ENCODE results near the gene S100A10. TPM values are rescaled to one million over a fixed set of nuclear protein-coding genes. Genes with fewer than 3 reads are reported as not detected.

S100A10 gene
- total RNA-seq, 1 donor from 2014 or later = 438 TPM

DNA sequence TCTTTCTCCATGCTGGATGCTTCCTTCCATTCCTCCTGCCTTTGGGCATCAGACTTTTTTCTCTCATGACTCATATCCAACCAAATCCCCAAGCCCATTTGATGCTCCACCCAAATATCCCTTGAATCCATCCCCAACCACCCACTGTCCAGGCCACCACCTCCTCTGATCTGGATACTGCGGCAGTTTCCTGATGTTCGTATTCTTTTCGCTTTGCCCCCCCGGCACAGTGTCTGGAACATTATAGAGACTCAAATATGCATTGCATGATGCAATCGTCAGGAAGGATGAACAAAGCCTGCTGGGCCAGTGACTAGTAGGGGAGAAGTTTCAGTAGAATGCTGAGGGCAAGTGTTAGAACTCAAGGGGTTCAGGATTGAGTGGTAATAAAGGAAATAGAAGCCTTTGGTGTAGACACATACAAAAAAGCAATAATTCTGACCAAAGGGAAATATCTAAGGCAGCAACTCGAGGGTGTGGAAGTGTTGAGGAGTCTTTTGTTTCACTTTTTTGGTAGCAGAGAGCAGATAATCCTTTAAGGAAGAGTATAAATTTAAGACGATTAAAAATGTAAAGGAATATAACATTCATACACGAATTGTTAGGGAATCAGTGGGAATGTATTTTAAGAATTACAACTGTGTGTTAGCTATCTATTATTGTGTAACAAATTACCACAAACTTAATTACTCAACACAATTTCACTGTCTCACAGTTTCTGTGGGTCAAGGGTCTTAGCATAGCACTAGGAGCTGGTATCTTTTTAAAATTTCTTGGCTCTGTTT, 35.7 kb upstream of the S100A10 start:
- no peak for DNase-seq (ENCODE audit: low spot score, unreplicated experiment)
- TF ChIP-seq, protein P1, sequence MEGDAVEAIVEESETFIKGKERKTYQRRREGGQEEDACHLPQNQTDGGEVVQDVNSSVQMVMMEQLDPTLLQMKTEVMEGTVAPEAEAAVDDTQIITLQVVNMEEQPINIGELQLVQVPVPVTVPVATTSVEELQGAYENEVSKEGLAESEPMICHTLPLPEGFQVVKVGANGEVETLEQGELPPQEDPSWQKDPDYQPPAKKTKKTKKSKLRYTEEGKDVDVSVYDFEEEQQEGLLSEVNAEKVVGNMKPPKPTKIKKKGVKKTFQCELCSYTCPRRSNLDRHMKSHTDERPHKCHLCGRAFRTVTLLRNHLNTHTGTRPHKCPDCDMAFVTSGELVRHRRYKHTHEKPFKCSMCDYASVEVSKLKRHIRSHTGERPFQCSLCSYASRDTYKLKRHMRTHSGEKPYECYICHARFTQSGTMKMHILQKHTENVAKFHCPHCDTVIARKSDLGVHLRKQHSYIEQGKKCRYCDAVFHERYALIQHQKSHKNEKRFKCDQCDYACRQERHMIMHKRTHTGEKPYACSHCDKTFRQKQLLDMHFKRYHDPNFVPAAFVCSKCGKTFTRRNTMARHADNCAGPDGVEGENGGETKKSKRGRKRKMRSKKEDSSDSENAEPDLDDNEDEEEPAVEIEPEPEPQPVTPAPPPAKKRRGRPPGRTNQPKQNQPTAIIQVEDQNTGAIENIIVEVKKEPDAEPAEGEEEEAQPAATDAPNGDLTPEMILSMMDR (IDR thresholded peaks at IDR 0.05; ENCODE audit: unreplicated experiment) = no peak
- Mint-ChIP-seq H3K4me3 (ENCODE audit: low read depth) (no peak overlapping the region), H3K27ac (peak overlapping the region; percentile 39), H3K27me3 (no peaks in the 10 kb centered on the region), H3K4me1 (ENCODE audit: low read depth) (peaks cover 10% of the 10 kb centered on the region), H3K9me3 (ENCODE audit: low read depth) (no peaks in the 10 kb centered on the region), H3K36me3 (ENCODE audit: insufficient read depth) (peaks cover 12% of the 10 kb centered on the region)

DNA sequence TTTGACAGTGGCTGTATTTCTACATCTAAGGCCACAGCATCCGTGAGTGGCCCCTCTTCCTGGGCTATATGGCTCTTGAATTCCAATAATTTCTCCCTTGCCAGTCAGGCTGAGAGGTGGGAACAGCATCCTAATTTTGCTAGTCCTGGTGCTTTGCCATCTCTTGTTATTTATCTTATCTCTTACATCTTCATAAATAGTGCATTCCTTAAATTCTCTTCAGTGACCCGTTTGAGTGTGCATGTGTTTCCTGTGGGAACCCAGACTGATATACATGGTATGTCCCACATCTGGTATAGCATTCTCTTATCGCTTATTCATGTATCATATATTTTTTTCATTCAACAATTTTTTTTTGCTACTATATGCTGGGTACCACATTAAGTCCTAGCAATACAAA, 33.2 kb upstream of the S100A10 start:
- Mint-ChIP-seq H3K4me3 (ENCODE audit: low read depth) (no peak overlapping the region), H3K27me3 (no peaks in the 10 kb centered on the region), H3K4me1 (ENCODE audit: low read depth) (peaks cover 19% of the 10 kb centered on the region), H3K36me3 (ENCODE audit: insufficient read depth) (peaks cover 7% of the 10 kb centered on the region), H3K27ac (no peak overlapping the region), H3K9me3 (ENCODE audit: low read depth) (no peaks in the 10 kb centered on the region)
- TF ChIP-seq, protein P1 (IDR thresholded peaks at IDR 0.05; ENCODE audit: unreplicated experiment) = no peak
- no peak for DNase-seq (ENCODE audit: low spot score, unreplicated experiment)

DNA sequence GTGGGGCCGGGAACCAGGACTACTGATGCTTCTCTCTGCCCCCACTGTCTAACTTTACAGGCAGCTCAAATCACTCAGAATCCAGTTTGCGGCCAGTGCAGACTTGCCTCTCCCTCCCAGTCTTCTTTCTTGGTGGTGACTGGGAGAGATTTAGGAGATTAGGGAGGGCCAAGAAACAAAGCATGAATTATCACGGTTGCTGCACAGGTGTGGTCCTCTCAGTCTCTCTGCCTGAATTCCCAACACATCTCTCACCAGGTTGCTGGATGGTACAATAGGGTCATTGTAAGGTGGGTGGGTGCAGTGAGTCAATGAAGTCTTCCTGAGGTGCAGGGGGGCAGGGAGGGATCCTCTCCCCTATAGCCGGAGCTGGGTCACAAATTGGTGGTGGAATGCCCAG, 30.6 kb upstream of the S100A10 start:
- TF ChIP-seq, protein P1 (IDR thresholded peaks at IDR 0.05; ENCODE audit: unreplicated experiment) = no peak
- Mint-ChIP-seq H3K4me3 (ENCODE audit: low read depth) (no peak overlapping the region), H3K4me1 (ENCODE audit: low read depth) (peaks cover 18% of the 10 kb centered on the region), H3K36me3 (ENCODE audit: insufficient read depth) (no peaks in the 10 kb centered on the region), H3K9me3 (ENCODE audit: low read depth) (no peaks in the 10 kb centered on the region), H3K27me3 (no peaks in the 10 kb centered on the region), H3K27ac (peak overlapping the region; percentile 38)
- no peak for DNase-seq (ENCODE audit: low spot score, unreplicated experiment)

DNA sequence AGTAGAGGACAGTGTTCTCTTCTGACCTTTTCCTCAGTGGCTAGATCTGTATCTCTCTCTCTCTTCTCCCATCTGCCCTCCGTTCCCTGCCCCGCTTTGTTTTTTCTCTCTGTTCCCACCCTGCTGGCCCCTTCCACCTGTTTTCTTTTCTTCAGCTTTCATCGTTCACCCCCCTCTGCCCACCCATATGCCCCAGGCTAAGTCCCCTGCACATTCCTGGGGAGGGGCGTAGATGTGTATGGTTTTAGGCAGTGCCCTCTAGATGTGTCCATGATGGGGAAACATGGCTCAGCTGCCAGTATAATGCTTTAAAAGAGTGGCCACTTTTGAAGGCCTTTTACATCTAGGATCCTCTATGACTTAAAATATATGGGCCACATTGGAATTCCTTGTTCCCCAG, 29.6 kb upstream of the S100A10 start:
- no peak overlapping the region for H3K4me3 Mint-ChIP-seq (ENCODE audit: low read depth)
- TF ChIP-seq, protein P1 (IDR thresholded peaks at IDR 0.05; ENCODE audit: unreplicated experiment) = no peak
- no peaks in the 10 kb centered on the region for H3K9me3 Mint-ChIP-seq (ENCODE audit: low read depth)
- no peaks in the 10 kb centered on the region for H3K27me3 Mint-ChIP-seq
- H3K27ac Mint-ChIP-seq = no peak overlapping the region
- H3K4me1 Mint-ChIP-seq (ENCODE audit: low read depth) = peaks cover 18% of the 10 kb centered on the region
- DNase-seq (ENCODE audit: low spot score, unreplicated experiment) = no peak
- no peaks in the 10 kb centered on the region for H3K36me3 Mint-ChIP-seq (ENCODE audit: insufficient read depth)

DNA sequence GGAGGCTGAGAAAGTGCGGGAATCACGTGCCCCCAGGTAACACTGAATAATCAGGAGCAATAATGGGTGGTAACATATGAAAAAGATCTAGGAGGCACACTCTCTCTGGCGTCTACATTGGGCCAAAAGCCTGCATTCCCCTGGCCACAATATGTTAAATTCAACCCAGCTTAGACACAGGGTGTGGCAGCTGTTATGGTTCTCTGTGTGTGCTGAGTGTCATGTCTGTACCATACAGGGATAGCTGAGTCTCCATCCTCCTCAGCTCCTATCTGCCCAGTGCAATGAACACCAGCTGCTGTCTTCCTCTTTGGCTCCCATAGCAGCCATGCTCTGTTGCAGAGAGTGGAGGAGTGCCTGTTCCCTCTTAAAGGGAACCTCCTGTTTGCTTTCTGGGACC, 28.8 kb upstream of the S100A10 start:
- H3K4me3 Mint-ChIP-seq (ENCODE audit: low read depth) = no peak overlapping the region
- no peaks in the 10 kb centered on the region for H3K9me3 Mint-ChIP-seq (ENCODE audit: low read depth)
- H3K36me3 Mint-ChIP-seq (ENCODE audit: insufficient read depth) = no peaks in the 10 kb centered on the region
- no peak overlapping the region for H3K27ac Mint-ChIP-seq
- DNase-seq (ENCODE audit: low spot score, unreplicated experiment) = no peak
- no peaks in the 10 kb centered on the region for H3K27me3 Mint-ChIP-seq
- H3K4me1 Mint-ChIP-seq (ENCODE audit: low read depth) = peaks cover 18% of the 10 kb centered on the region
- TF ChIP-seq, protein P1 (IDR thresholded peaks at IDR 0.05; ENCODE audit: unreplicated experiment) = no peak
